ENCODE results near the gene METTL5. TPM values are rescaled to one million over a fixed set of nuclear protein-coding genes. Genes with fewer than 3 reads are reported as not detected.

METTL5 gene
- 50.2 and 56.2 TPM in 2 replicates for total RNA-seq

GRCh38 chr2:169824373-169825333 is at the start of gene METTL5:
METTL5 (minus strand) TSS chr2:169824905; CDS start chr2:169824597, 308 bp downstream.

GRCh38 chr2:169827272-169828140 is 2.8 kb upstream of the METTL5 start, which contains the start of gene UBR3:
UBR3 (plus strand) TSS chr2:169827454; CDS start chr2:169827508, 54 bp downstream.

DNA sequence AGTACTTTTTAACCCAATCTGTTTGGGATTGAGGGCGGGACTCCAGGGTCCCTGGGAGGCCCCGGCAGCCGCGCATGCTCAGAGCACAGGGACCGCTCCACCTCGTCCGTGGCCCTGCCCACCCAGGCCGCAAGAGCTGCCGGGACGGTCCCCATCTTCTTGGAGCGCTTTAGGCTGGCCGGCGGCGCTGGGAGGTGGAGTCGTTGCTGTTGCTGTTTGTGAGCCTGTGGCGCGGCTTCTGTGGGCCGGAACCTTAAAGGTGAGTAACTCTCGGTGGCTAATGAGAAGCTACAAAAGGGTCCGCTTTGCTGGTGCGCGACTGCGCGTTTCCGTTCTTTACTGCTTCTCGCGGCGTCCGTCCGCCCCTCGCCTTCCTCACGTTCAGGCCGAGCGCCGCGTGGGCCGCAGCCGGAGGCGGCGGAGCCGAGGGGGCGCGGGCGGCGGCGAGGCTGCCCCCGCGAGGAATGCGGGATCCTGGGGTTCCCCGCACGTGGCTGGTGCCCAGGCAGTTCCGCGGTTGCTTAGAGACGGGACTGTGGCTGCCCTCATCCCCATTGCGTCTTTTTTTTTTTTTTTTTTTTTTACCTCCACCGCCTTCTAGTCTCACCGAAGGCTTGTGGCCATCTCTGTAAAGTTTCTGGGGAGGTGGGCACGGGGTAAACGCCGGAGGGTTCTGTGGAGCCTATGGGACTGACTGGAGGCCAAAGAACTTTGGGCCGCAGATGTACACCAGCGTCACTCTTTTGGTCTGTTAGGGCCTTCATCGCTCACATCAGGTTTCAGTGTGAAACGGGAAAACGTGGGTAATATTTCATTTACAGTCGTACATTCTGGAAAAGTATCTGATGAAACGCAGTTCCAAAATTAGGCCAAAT is 25.8 kb downstream of the METTL5 start, which contains the start of gene SSB:
SSB (plus strand) TSS at position 154 of the 875 bp plus-strand sequence. CDS start 2,090 bp downstream, outside the sequence.

Other genes starting within 250 kb of the METTL5 start
- 21.1 and 21.7 TPM in 2 replicates for gene PPIG, start 240.6 kb downstream of the METTL5 start, total RNA-seq
- not detected in 2 replicates for gene CFAP210, start 130.5 kb downstream of the METTL5 start, total RNA-seq
- 2.0 and 2.2 TPM in 2 replicates for gene PHOSPHO2, start 130.4 kb downstream of the METTL5 start, total RNA-seq
- gene KLHL23, start 91.1 kb downstream of the METTL5 start, total RNA-seq: 0.37 and 2.2 TPM in 2 replicates
- 94.8 and 97.0 TPM in 2 replicates for gene SSB, start 26.0 kb downstream of the METTL5 start, total RNA-seq
- gene UBR3, start 2.5 kb upstream of the METTL5 start, total RNA-seq: 28.7 and 34.4 TPM in 2 replicates